Aorta (tissue), 5 donors: Measurements from ENCODE around the gene SHROOM3. TPM values are rescaled to one million over a fixed set of nuclear protein-coding genes. Genes with fewer than 3 reads are reported as not detected.

ENCODE experiments used
- ATAC-seq: fragments of 200-7000 bp; cut with Tn5 transposase; one replicate; pipeline ENCODE4 v1.9.1; 2022; ENCODE audit warnings: moderate library complexity; ENCODE audit not compliant: low FRiP score
- DNase-seq, 2 donors: peaks; one replicate each; pipeline ENCODE4 v3.0.0-alpha.2; 2020
- H3K27ac ChIP-seq, 2 donors: one replicate each; pipeline ENCODE4 v1.5.1; 2013; ENCODE audit warnings: low read length in 2 of 2, mild to moderate bottlenecking in 2 of 2, moderate library complexity in 2 of 2, control low read depth in 1 of 2, inconsistent platforms in 1 of 2, low read depth in 1 of 2
- H3K27me3 ChIP-seq, 2 donors: one replicate each; pipeline ENCODE4 v1.6.1; 2013; ENCODE audit warnings: control low read depth in 1 of 2, low read length in 1 of 2, mild to moderate bottlenecking in 1 of 2, moderate library complexity in 1 of 2; ENCODE audit not compliant: insufficient read depth in 2 of 2, control insufficient read depth in 1 of 2
- H3K36me3 ChIP-seq, 2 donors: one replicate each; pipeline ENCODE4 v1.6.1; 2013; ENCODE audit warnings: control low read depth in 1 of 2, low read length in 1 of 2, mild to moderate bottlenecking in 1 of 2; ENCODE audit not compliant: insufficient read depth in 2 of 2, control insufficient read depth in 1 of 2
- H3K4me1 ChIP-seq, 2 donors: one replicate each; pipeline ENCODE4 v1.6.1; 2013; ENCODE audit warnings: low read length in 2 of 2, control low read depth in 1 of 2, mild to moderate bottlenecking in 1 of 2, moderate library complexity in 1 of 2; ENCODE audit not compliant: insufficient read depth in 2 of 2, control insufficient read depth in 1 of 2
- H3K4me3 ChIP-seq, 2 donors: one replicate each; pipeline ENCODE4 v1.5.1; 2013; ENCODE audit warnings: low read length in 2 of 2, control low read depth in 1 of 2, mild to moderate bottlenecking in 1 of 2
- H3K9me3 ChIP-seq: one replicate; pipeline ENCODE4 v1.6.1; 2013; ENCODE audit warnings: mild to moderate bottlenecking, low read length; ENCODE audit not compliant: control insufficient read depth
- whole genome bisulfite sequencing, 2 donors: extraction: QIAGEN DNeasy Blood & Tissue Kit; methylation state at CpG; one replicate each; pipeline ENCODE4 v1.1.7; 2013; 5-methylcytosine and 5-hydroxymethylcytosine counted together
- intact Hi-C, 2 donors: fragments of 100-400 bp; cut with DNase I; formaldehyde crosslinking; loops; one replicate each; pipeline versions ENCODE4 v1.14.2 to v1.15.0; 2022
- polyA plus RNA-seq, 2 donors: library from polyadenylated mRNA; stranded (reverse); fragments of 200-250 nt; gene quantifications; one replicate each; pipeline ENCODE4 v1.2.3, GENCODE V29; 2013
- total RNA-seq, 2 donors: library from RNA; stranded (reverse); fragmentation: NEBNext Ultra II Directional; extraction: Animal tissue kit (Norgen Biotek cat#: 25700); gene quantifications; one replicate each; pipeline ENCODE4 v1.2.1, GENCODE V29; 2021
- donor health status: healthy with polysubstance abuse.
- donor health status: Bipolar disorder and iron deficiency.
- donor health status: DM: no; HTN: no; CAD: no.
- donor health status: DM: no; HTN: no; CAD: no.
- donor health status: DM: yes; HTN: yes; CAD: no.

Gene SHROOM3
- total and polyA plus RNA-seq, 4 donors: 14.1 to 173 (median 32.8) TPM

- Histone ChIP-seq H3K27ac (peak overlapping the region in 1 of 2 donors; percentile 4), H3K27me3 (no peaks in the 10 kb centered on the region), H3K4me3 (no peak overlapping the region), H3K9me3 (no peaks in the 10 kb centered on the region), H3K36me3 (no peaks in the 10 kb centered on the region), H3K4me1 (no peaks in the 10 kb centered on the region)
- DNase-seq: no peak
- ATAC-seq: no peak
- intact Hi-C loops: no loop called here
- 87 to 94% methylated on average over 6 of the region's 6 CpGs for WGBS, 2 donors
Measured at GRCh38 chr4:76545226-76545884, 110.3 kb downstream of the SHROOM3 start.

- peak overlapping the region in 1 of 2 donors; percentile 58 for H3K27ac ChIP-seq
- 15 to 17% methylated on average over 4 of the region's 4 CpGs for WGBS, 2 donors
- H3K27me3 ChIP-seq: no peaks in the 10 kb centered on the region
- H3K4me3 ChIP-seq: no peak overlapping the region
- intact Hi-C loops: no loop called here
- H3K36me3 ChIP-seq: no peaks in the 10 kb centered on the region
- H3K9me3 ChIP-seq: no peaks in the 10 kb centered on the region
- H3K4me1 ChIP-seq: no peaks in the 10 kb centered on the region
- DNase-seq (no peak), ATAC-seq (no peak)
Measured at GRCh38 chr4:76546327-76546726, 111.3 kb downstream of the SHROOM3 start.

GRCh38 chr4:76546759-76547742 lies 112.0 kb downstream of the SHROOM3 start:
- WGBS, 2 donors: 60 to 64% methylated on average over 14 of the region's 14 CpGs
- Histone ChIP-seq H3K27me3 (no peaks in the 10 kb centered on the region), H3K4me1 (no peaks in the 10 kb centered on the region), H3K27ac (peak overlapping the region; percentile 58), H3K36me3 (no peaks in the 10 kb centered on the region), H3K9me3 (no peaks in the 10 kb centered on the region), H3K4me3 (no peak overlapping the region)
- DNase-seq (peak; percentile 65 to 83), ATAC-seq (no peak)
- intact Hi-C loops: no loop called here

- intact Hi-C loops: no loop called here
- Histone ChIP-seq H3K9me3 (no peaks in the 10 kb centered on the region), H3K36me3 (no peaks in the 10 kb centered on the region), H3K27ac (no peak overlapping the region), H3K4me1 (no peaks in the 10 kb centered on the region), H3K4me3 (no peak overlapping the region), H3K27me3 (no peaks in the 10 kb centered on the region)
- DNase-seq (no peak), ATAC-seq (no peak)
- 90 to 91% methylated on average over 7 of the region's 7 CpGs for WGBS, 2 donors
Measured at GRCh38 chr4:76548704-76549103, 113.7 kb downstream of the SHROOM3 start.

- no peak for ATAC-seq
- DNase-seq: no peak
- no peaks in the 10 kb centered on the region for H3K27me3 ChIP-seq
- H3K4me3 ChIP-seq: no peak overlapping the region
- H3K9me3 ChIP-seq: no peaks in the 10 kb centered on the region
- intact Hi-C loops: no loop called here
- WGBS, 2 donors: 45 to 53% methylated on average over 1 of the region's 1 CpG
- H3K27ac ChIP-seq: peak overlapping the region in 1 of 2 donors; percentile 12
- H3K36me3 ChIP-seq: no peaks in the 10 kb centered on the region
- H3K4me1 ChIP-seq: no peaks in the 10 kb centered on the region
Measured at GRCh38 chr4:76549765-76550164, 114.7 kb downstream of the SHROOM3 start.

GRCh38 chr4:76550966-76551780 lies 116.1 kb downstream of the SHROOM3 start:
- DNase-seq: no peak
- intact Hi-C loops: no loop called here
- no peak overlapping the region for H3K27ac ChIP-seq
- no peaks in the 10 kb centered on the region for H3K9me3 ChIP-seq
- H3K36me3 ChIP-seq: no peaks in the 10 kb centered on the region
- H3K27me3 ChIP-seq: no peaks in the 10 kb centered on the region
- H3K4me1 ChIP-seq: no peaks in the 10 kb centered on the region
- no peak for ATAC-seq
- WGBS, 2 donors: 75 to 83% methylated on average over 8 of the region's 8 CpGs
- no peak overlapping the region for H3K4me3 ChIP-seq

GRCh38 chr4:76554630-76555029 lies 119.6 kb downstream of the SHROOM3 start:
- Histone ChIP-seq H3K27me3 (no peaks in the 10 kb centered on the region), H3K9me3 (no peaks in the 10 kb centered on the region), H3K4me1 (no peaks in the 10 kb centered on the region), H3K27ac (no peak overlapping the region), H3K4me3 (no peak overlapping the region), H3K36me3 (no peaks in the 10 kb centered on the region)
- intact Hi-C loops: no loop called here
- ATAC-seq (no peak), DNase-seq (no peak)
- 98% methylated on average over 10 of the region's 10 CpGs for WGBS, 2 donors

GRCh38 chr4:76556452-76556851 lies 121.4 kb downstream of the SHROOM3 start:
- Histone ChIP-seq H3K27ac (no peak overlapping the region), H3K36me3 (no peaks in the 10 kb centered on the region), H3K27me3 (no peaks in the 10 kb centered on the region), H3K9me3 (no peaks in the 10 kb centered on the region), H3K4me3 (no peak overlapping the region), H3K4me1 (no peaks in the 10 kb centered on the region)
- ATAC-seq (no peak), DNase-seq (no peak)
- 91 to 97% methylated on average over 1 of the region's 1 CpG for WGBS, 2 donors
- intact Hi-C loops: no loop called here
